Loucy (cell line): ENCODE data around the gene CSKMT.
"Not testable (repeated sequence)": the region's sequence is repeated elsewhere in the genome, so short reads cannot be mapped to it uniquely, and the experiment has no call there.

Experiments used
- H2AFZ ChIP-seq: fragments of 200-600 bp; sonication (generic); 2 replicates; pipeline ENCODE4 v1.6.0; 2016; ENCODE audit warnings: antibody characterized with exemption, mild to moderate bottlenecking, low read length, moderate library complexity
- H3F3A ChIP-seq: fragments of 200-600 bp; 2 replicates; pipeline ENCODE4 v1.6.0; 2016; ENCODE audit warnings: antibody characterized with exemption, low read depth, mild to moderate bottlenecking
- H3K27me3 ChIP-seq: fragments of 200-600 bp; sonication (generic); 2 replicates; pipeline ENCODE4 v1.6.1; 2014; ENCODE audit warnings: low read length, mild to moderate bottlenecking; ENCODE audit not compliant: insufficient read depth, poor library complexity, severe bottlenecking
- H3K36me3 ChIP-seq: fragments of 200-600 bp; sonication (generic); 2 replicates; pipeline ENCODE4 v1.6.1; 2016; ENCODE audit warnings: low read length; ENCODE audit not compliant: insufficient read depth
- H3K4me1 ChIP-seq: fragments of 200-600 bp; sonication (generic); 2 replicates; pipeline ENCODE4 v1.5.1; 2014; ENCODE audit warnings: low read length, mild to moderate bottlenecking; ENCODE audit not compliant: insufficient read depth, poor library complexity, severe bottlenecking
- H3K4me2 ChIP-seq: fragments of 200-600 bp; sonication (generic); 2 replicates; pipeline ENCODE4 v1.6.0; 2014; ENCODE audit warnings: antibody characterized with exemption, low read length, low read depth, mild to moderate bottlenecking; ENCODE audit not compliant: poor library complexity, severe bottlenecking
- H3K4me3 ChIP-seq: fragments of 200-600 bp; sonication (generic); 2 replicates; pipeline ENCODE4 v1.5.1; 2014; ENCODE audit warnings: low read length, mild to moderate bottlenecking, mixed read lengths; ENCODE audit not compliant: poor library complexity, severe bottlenecking
- H3K79me2 ChIP-seq: fragments of 200-600 bp; sonication (generic); 2 replicates; pipeline ENCODE4 v1.6.1; 2014; ENCODE audit warnings: low read length; ENCODE audit not compliant: insufficient read depth
- H3K9ac ChIP-seq: fragments of 200-600 bp; sonication (generic); 2 replicates; pipeline ENCODE4 v1.6.0; 2014; ENCODE audit warnings: mild to moderate bottlenecking, low read depth, low read length, moderate library complexity; ENCODE audit not compliant: poor library complexity, severe bottlenecking
- H3K9me2 ChIP-seq: fragments of 200-600 bp; sonication (generic); replicated peaks from 2 replicates; pipeline ENCODE4 v1.6.1; 2016; ENCODE audit warnings: low read depth, low read length, mixed read lengths
- H3K9me3 ChIP-seq: fragments of 200-600 bp; sonication (generic); 2 replicates; pipeline ENCODE4 v1.6.1; 2014; ENCODE audit warnings: mild to moderate bottlenecking, antibody characterized with exemption, low read length, low read depth; ENCODE audit not compliant: insufficient read depth
- H4K20me1 ChIP-seq: fragments of 200-600 bp; sonication (generic); 2 replicates; pipeline ENCODE4 v1.6.0; 2014; ENCODE audit warnings: antibody characterized with exemption, low read length, mild to moderate bottlenecking; ENCODE audit not compliant: insufficient read depth, poor library complexity, severe bottlenecking
- CTCF ChIP-seq: fragments of 200-600 bp; sonication (generic); conservative IDR thresholded peaks from 2 replicates; pipeline ENCODE4 v1.5.1; 2014; ENCODE audit warnings: mild to moderate bottlenecking, antibody characterized with exemption, low read length
- EZH2phosphoT487 ChIP-seq: fragments of 200-600 bp; IDR thresholded peaks from 2 replicates; pipeline ENCODE4 v1.6.1; 2018; ENCODE audit warnings: antibody characterized with exemption, mild to moderate bottlenecking, moderate library complexity, borderline replicate concordance

The CSKMT gene

GRCh38 chr11:62665075-62665598, at the start of gene CSKMT, which contains the start of gene C11orf98:
CSKMT (plus strand) TSS chr11:62665312; CDS start chr11:62665880, 568 bp downstream.
C11orf98 (minus strand) TSS chr11:62665210; CDS start chr11:62665169, 41 bp downstream.
- Histone ChIP-seq H3K4me3 (peak within 1 kb of the TSS; percentile 98), H3K36me3 (peaks cover 5% of the 10 kb centered on the region; the same call in 1 of the 2 replicates), H3K27me3 (no peaks in the 10 kb centered on the region)

GRCh38 chr11:62615521-62615920, 49.6 kb upstream of the CSKMT start:
- H3K9ac ChIP-seq, result no peak overlapping the region
- H3K9me3 ChIP-seq, result no peaks in the 10 kb centered on the region
- no peak overlapping the region for H3K4me3 ChIP-seq
- H3K4me1 ChIP-seq, result peaks cover 20% of the 10 kb centered on the region
- H3F3A ChIP-seq, result peaks cover 8% of the 10 kb centered on the region
- no peak overlapping the region for H3K4me2 ChIP-seq
- peaks cover 23% of the 10 kb centered on the region for H3K79me2 ChIP-seq
- no peak overlapping the region for H2AFZ ChIP-seq
- H4K20me1 ChIP-seq, result no peaks in the 10 kb centered on the region
- no peaks in the 10 kb centered on the region for H3K27me3 ChIP-seq
- TF ChIP-seq CTCF (no peak), EZH2phosphoT487 (no peak)
- H3K9me2 ChIP-seq, result no peaks in the 10 kb centered on the region
- no peaks in the 10 kb centered on the region for H3K36me3 ChIP-seq

More at GRCh38 chr11:62665075-62665598, at the start of gene CSKMT, which contains the start of gene C11orf98:
- Histone ChIP-seq H3K9ac (peak within 1 kb of the TSS; percentile 89), H3K4me1 (peaks cover 33% of the 10 kb centered on the region), H3K9me3 (no peaks in the 10 kb centered on the region), H4K20me1 (peaks cover 20% of the 10 kb centered on the region), H3K79me2 (peaks cover 58% of the 10 kb centered on the region), H3F3A (peaks cover 9% of the 10 kb centered on the region; the same call in 1 of the 2 replicates), H2AFZ (peak within 1 kb of the TSS; percentile 95), H3K9me2 (no peaks in the 10 kb centered on the region), H3K4me2 (peak within 1 kb of the TSS; percentile 79)
- TF ChIP-seq CTCF (no peak), EZH2phosphoT487 (no peak)

GRCh38 chr11:62616957-62617356, 48.2 kb upstream of the CSKMT start:
- H3K9ac ChIP-seq, H3K36me3 ChIP-seq, H3K27me3 ChIP-seq, H3K4me2 ChIP-seq, H3K9me3 ChIP-seq, H3K4me3 ChIP-seq, H4K20me1 ChIP-seq, H2AFZ ChIP-seq, H3F3A ChIP-seq, H3K9me2 ChIP-seq: not testable (repeated sequence)
- H3K4me1 ChIP-seq, result peaks cover 12% of the 10 kb centered on the region
- H3K79me2 ChIP-seq, result peaks cover 21% of the 10 kb centered on the region

- H3K36me3 ChIP-seq, result peaks cover 13% of the 10 kb centered on the region; the same call in 1 of the 2 replicates
- H4K20me1 ChIP-seq, result no peaks in the 10 kb centered on the region
- peak overlapping the region; percentile 83 for H3K4me3 ChIP-seq
Observed at GRCh38 chr11:62621027-62621566, 44.0 kb upstream of the CSKMT start.

More at GRCh38 chr11:62621027-62621566, 44.0 kb upstream of the CSKMT start:
- Histone ChIP-seq H3K4me1 (peaks cover 12% of the 10 kb centered on the region), H2AFZ (peak overlapping the region; percentile 52; the same call in 1 of the 2 replicates), H3K9ac (peak overlapping the region; percentile 88), H3K27me3 (no peaks in the 10 kb centered on the region), H3K9me3 (no peaks in the 10 kb centered on the region), H3K9me2 (no peaks in the 10 kb centered on the region), H3F3A (peaks cover 15% of the 10 kb centered on the region), H3K79me2 (peaks cover 21% of the 10 kb centered on the region), H3K4me2 (peak overlapping the region; percentile 89)
- no peak for TF ChIP-seq EZH2phosphoT487
- no peak for TF ChIP-seq CTCF
